H9 (cell line): Measurements from ENCODE around the gene FBXL19. TPM values are rescaled to one million over a fixed set of nuclear protein-coding genes. Genes with fewer than 3 reads are reported as not detected.

Source experiments
- DNase-seq: peaks from one replicate; pipeline ENCODE4 v3.0.0-alpha.2; 2017
- H2AFZ ChIP-seq: one replicate; pipeline ENCODE4 v1.6.1; 2013; ENCODE audit warnings: mild to moderate bottlenecking, low read length, control low read depth, moderate library complexity
- H2AK5ac ChIP-seq: 2 replicates; pipeline ENCODE4 v1.6.1; 2013; ENCODE audit warnings: low read length, control low read depth, mixed read lengths; ENCODE audit not compliant: insufficient read length
- H2BK120ac ChIP-seq: one replicate; pipeline ENCODE4 v1.6.1; 2013; ENCODE audit warnings: low read depth, mild to moderate bottlenecking, low read length, control low read depth, inconsistent platforms; ENCODE audit not compliant: poor library complexity, severe bottlenecking
- H2BK12ac ChIP-seq: 2 replicates; pipeline ENCODE4 v1.6.1; 2013; ENCODE audit warnings: low read length, control low read depth, mixed read lengths, low read depth; ENCODE audit not compliant: insufficient read length
- H2BK15ac ChIP-seq: 2 replicates; pipeline ENCODE4 v1.6.1; 2013; ENCODE audit warnings: low read depth, low read length, control low read depth
- H2BK20ac ChIP-seq: one replicate; pipeline ENCODE4 v1.6.1; 2013; ENCODE audit warnings: low read depth, mild to moderate bottlenecking, low read length, control low read depth, inconsistent platforms; ENCODE audit not compliant: poor library complexity, severe bottlenecking
- H2BK5ac ChIP-seq: 2 replicates; pipeline ENCODE4 v1.6.1; 2013; ENCODE audit warnings: low read length, control low read depth, mixed read lengths; ENCODE audit not compliant: insufficient read length
- H3K14ac ChIP-seq: 2 replicates; pipeline ENCODE4 v1.6.1; 2013; ENCODE audit warnings: low read length, control low read depth; ENCODE audit not compliant: insufficient read depth
- H3K18ac ChIP-seq: 2 replicates; pipeline ENCODE4 v1.6.1; 2013; ENCODE audit warnings: low read depth, mild to moderate bottlenecking, mixed read lengths, low read length, control low read depth; ENCODE audit not compliant: insufficient read length
- H3K23ac ChIP-seq: 2 replicates; pipeline ENCODE4 v1.6.1; 2013; ENCODE audit warnings: low read length, control low read depth, mixed read lengths, low read depth; ENCODE audit not compliant: insufficient read length
- H3K23me2 ChIP-seq: 2 replicates; pipeline ENCODE4 v1.6.1; 2013; ENCODE audit warnings: low read depth, mild to moderate bottlenecking, mixed read lengths, low read length, control low read depth; ENCODE audit not compliant: insufficient read length, poor library complexity, severe bottlenecking
- H3K27ac ChIP-seq: 2 replicates; pipeline ENCODE4 v1.5.1; 2013; ENCODE audit warnings: low read length, control low read depth, mixed read lengths, low read depth; ENCODE audit not compliant: insufficient read length
- H3K27me3 ChIP-seq: 2 replicates; pipeline ENCODE4 v1.6.1; 2013; ENCODE audit warnings: low read length, control low read depth, inconsistent platforms; ENCODE audit not compliant: insufficient read depth
- H3K4ac ChIP-seq: 2 replicates; pipeline ENCODE4 v1.6.1; 2013; ENCODE audit warnings: low read depth, mild to moderate bottlenecking, control low read depth, inconsistent platforms, low read length, moderate library complexity
- H3K4me1 ChIP-seq: 2 replicates; pipeline ENCODE4 v1.6.1; 2013; ENCODE audit warnings: low read length, control low read depth, inconsistent platforms; ENCODE audit not compliant: insufficient read depth
- H3K4me2 ChIP-seq: 2 replicates; pipeline ENCODE4 v1.6.1; 2013; ENCODE audit warnings: low read length, control low read depth, mixed read lengths; ENCODE audit not compliant: insufficient read length, insufficient read depth
- H3K56ac ChIP-seq: 2 replicates; pipeline ENCODE4 v1.6.1; 2013; ENCODE audit warnings: low read depth, mild to moderate bottlenecking, mixed read lengths, low read length, control low read depth; ENCODE audit not compliant: insufficient read length
- H3K79me1 ChIP-seq: 2 replicates; pipeline ENCODE4 v1.6.1; 2013; ENCODE audit warnings: low read depth, mild to moderate bottlenecking, moderate library complexity, low read length, control low read depth, inconsistent platforms; ENCODE audit not compliant: insufficient read depth, poor library complexity, severe bottlenecking
- H3K79me2 ChIP-seq: 2 replicates; pipeline ENCODE4 v1.6.1; 2013; ENCODE audit warnings: low read length, control low read depth, inconsistent platforms; ENCODE audit not compliant: insufficient read depth
- H3K9ac ChIP-seq: 2 replicates; pipeline ENCODE4 v1.6.1; 2013; ENCODE audit warnings: low read length, control low read depth, mixed read lengths; ENCODE audit not compliant: insufficient read length; ENCODE audit errors: extremely low read depth
- H3K9me3 ChIP-seq: one replicate; pipeline ENCODE4 v1.6.1; 2013; ENCODE audit warnings: low read depth, low read length, inconsistent platforms; ENCODE audit not compliant: control insufficient read depth
- H3T11ph ChIP-seq: one replicate; pipeline ENCODE4 v1.6.1; 2013; ENCODE audit warnings: mild to moderate bottlenecking, low read length, control low read depth, inconsistent platforms
- H4K20me1 ChIP-seq: one replicate; pipeline ENCODE4 v1.6.1; 2013; ENCODE audit not compliant: control insufficient read depth, insufficient read length, insufficient read depth
- H4K5ac ChIP-seq: 2 replicates; pipeline ENCODE4 v1.6.1; 2013; ENCODE audit warnings: low read depth, mild to moderate bottlenecking, mixed read lengths, low read length, control low read depth; ENCODE audit not compliant: insufficient read length
- H4K8ac ChIP-seq: replicated peaks from 2 replicates; pipeline ENCODE4 v1.6.1; 2013; ENCODE audit warnings: low read length, control low read depth, mixed read lengths, low read depth; ENCODE audit not compliant: insufficient read length
- H4K91ac ChIP-seq: 2 replicates; pipeline ENCODE4 v1.6.1; 2013; ENCODE audit warnings: low read depth, mild to moderate bottlenecking, moderate library complexity, mixed read lengths, low read length, control low read depth; ENCODE audit not compliant: insufficient read length
- H3K27ac Mint-ChIP-seq, 3 experiments: 2 replicates in 2 of 3; 3 replicates in 1 of 3; pipeline ENCODE4 v1.8.0; 2020 to 2021; ENCODE audit warnings: mixed read lengths in 3 of 3, mild to moderate bottlenecking in 1 of 3, moderate library complexity in 1 of 3
- H3K27me3 Mint-ChIP-seq: 2 replicates; pipeline ENCODE4 v1.8.0; 2021; ENCODE audit warnings: low read depth, mild to moderate bottlenecking, moderate library complexity, mixed read lengths
- H3K36me3 Mint-ChIP-seq, 3 experiments: 2 replicates in 2 of 3; 3 replicates in 1 of 3; pipeline ENCODE4 v1.8.0; 2020 to 2021; ENCODE audit warnings: low read depth in 3 of 3, mixed read lengths in 3 of 3; ENCODE audit not compliant: insufficient read depth in 1 of 3
- H3K4me1 Mint-ChIP-seq, 2 experiments: 2 replicates each; pipeline ENCODE4 v1.8.0; 2020; ENCODE audit warnings: mixed read lengths in 2 of 2
- H3K4me3 Mint-ChIP-seq, 2 experiments: 2 replicates in 1 of 2; 3 replicates in 1 of 2; pipeline ENCODE4 v1.8.0; 2020 to 2021; ENCODE audit warnings: mild to moderate bottlenecking in 2 of 2, mixed read lengths in 2 of 2, moderate library complexity in 1 of 2
- H3K9me3 Mint-ChIP-seq, 2 experiments: 2 replicates in 1 of 2; 3 replicates in 1 of 2; pipeline ENCODE4 v1.8.0; 2020; ENCODE audit warnings: mild to moderate bottlenecking in 2 of 2, mixed read lengths in 2 of 2, moderate library complexity in 1 of 2
- WGBS: extraction: QIAGEN DNeasy Blood & Tissue Kit; methylation state at CpG from one replicate; pipeline ENCODE4 v1.1.7; 2013; ENCODE audit warnings: missing lambda C conversion rate, low lambda C conversion rate, mixed read lengths; ENCODE audit not compliant: insufficient read length; ENCODE audit errors: extremely low coverage; 5-methylcytosine and 5-hydroxymethylcytosine counted together
- total RNA-seq: library from RNA; stranded (reverse); gene quantifications from 2 replicates; pipeline ENCODE4 v1.2.1, GENCODE V29; 2021
- TF ChIP-seq, protein P1 (sequence below): fragments of 200-600 bp; sonication (generic); conservative IDR thresholded peaks from 3 replicates; pipeline ENCODE4 v1.8.0; 2021; ENCODE audit warnings: antibody characterized with exemption, mild to moderate bottlenecking

FBXL19 gene
- total RNA-seq, 1 experiment from 2014 or later: 66.8 TPM

DNA sequence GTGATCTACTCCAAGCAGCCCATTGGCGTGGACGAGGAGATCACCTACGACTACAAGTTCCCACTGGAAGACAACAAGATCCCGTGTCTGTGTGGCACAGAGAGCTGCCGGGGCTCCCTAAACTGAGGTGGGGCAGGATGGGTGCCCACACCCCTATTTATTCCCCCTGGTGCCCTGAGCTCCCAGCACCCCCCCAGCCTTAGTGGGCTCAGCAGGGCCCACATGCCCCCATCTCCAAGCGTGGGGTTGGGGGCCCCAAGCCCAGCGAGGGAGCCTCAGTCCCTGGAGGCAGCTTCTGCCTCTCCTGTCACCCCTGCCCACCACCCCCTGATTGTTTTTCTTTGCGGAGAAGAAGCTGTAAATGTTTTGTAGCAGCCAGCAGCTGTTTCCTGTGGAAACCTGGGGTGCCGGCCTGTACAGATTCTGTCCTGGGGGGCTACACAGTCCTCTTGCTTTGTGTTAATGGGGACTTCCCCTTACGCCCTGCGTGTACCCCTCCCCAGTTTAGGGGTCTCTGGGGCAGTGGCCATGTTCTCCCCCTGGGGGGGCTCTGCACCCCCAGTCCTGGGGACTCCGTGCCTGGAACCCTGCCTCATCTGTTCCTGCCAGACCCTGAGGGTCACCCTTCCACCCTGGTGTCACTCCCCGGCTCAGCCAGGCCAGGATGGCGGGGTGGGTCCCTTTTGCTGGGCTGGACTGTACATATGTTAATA, 60.7 kb downstream of the FBXL19 start:
- Histone ChIP-seq H3K4me1 (no peaks in the 10 kb centered on the region), H3K4me2 (no peak overlapping the region), H2BK5ac (no peak overlapping the region), H2BK120ac (no peak overlapping the region), H4K20me1 (no peaks in the 10 kb centered on the region), H3K23me2 (no peaks in the 10 kb centered on the region), H3K56ac (no peak overlapping the region), H3K27ac (no peak overlapping the region), H3T11ph (no peak overlapping the region), H2BK12ac (no peak overlapping the region), H3K27me3 (no peaks in the 10 kb centered on the region), H3K23ac (no peak overlapping the region), H3K9me3 (no peaks in the 10 kb centered on the region), H2BK20ac (no peak overlapping the region), H3K14ac (no peak overlapping the region), H2AFZ (no peak overlapping the region), H4K8ac (no peak overlapping the region), H4K91ac (no peak overlapping the region), H3K79me1 (no peaks in the 10 kb centered on the region), H3K79me2 (no peaks in the 10 kb centered on the region), H2AK5ac (no peak overlapping the region), H2BK15ac (no peak overlapping the region), H3K4ac (no peak overlapping the region), H4K5ac (no peak overlapping the region), H3K18ac (no peak overlapping the region), H3K9ac (no peak overlapping the region)
- peaks cover 5 to 10% of the 10 kb centered on the region in 2 experiments for H3K4me1 Mint-ChIP-seq
- no peak overlapping the region; a peak in 1 of 5 replicates for H3K4me3 Mint-ChIP-seq
- WGBS: no CpG with 5 or more reads among the region's 14 CpGs
- no peaks in the 10 kb centered on the region for H3K9me3 Mint-ChIP-seq
- peak overlapping the region in 1 of 3 experiments; percentile 47; a peak in 1 of 7 replicates for H3K27ac Mint-ChIP-seq
- H3K36me3 Mint-ChIP-seq: peaks cover 18 to 39% (median 37%) of the 10 kb centered on the region in 3 experiments; a peak in 6 of 7 replicates
- TF ChIP-seq, protein P1, sequence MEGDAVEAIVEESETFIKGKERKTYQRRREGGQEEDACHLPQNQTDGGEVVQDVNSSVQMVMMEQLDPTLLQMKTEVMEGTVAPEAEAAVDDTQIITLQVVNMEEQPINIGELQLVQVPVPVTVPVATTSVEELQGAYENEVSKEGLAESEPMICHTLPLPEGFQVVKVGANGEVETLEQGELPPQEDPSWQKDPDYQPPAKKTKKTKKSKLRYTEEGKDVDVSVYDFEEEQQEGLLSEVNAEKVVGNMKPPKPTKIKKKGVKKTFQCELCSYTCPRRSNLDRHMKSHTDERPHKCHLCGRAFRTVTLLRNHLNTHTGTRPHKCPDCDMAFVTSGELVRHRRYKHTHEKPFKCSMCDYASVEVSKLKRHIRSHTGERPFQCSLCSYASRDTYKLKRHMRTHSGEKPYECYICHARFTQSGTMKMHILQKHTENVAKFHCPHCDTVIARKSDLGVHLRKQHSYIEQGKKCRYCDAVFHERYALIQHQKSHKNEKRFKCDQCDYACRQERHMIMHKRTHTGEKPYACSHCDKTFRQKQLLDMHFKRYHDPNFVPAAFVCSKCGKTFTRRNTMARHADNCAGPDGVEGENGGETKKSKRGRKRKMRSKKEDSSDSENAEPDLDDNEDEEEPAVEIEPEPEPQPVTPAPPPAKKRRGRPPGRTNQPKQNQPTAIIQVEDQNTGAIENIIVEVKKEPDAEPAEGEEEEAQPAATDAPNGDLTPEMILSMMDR: no peak
- H3K27me3 Mint-ChIP-seq: no peaks in the 10 kb centered on the region; the same call in 1 of the 2 replicates
- DNase-seq: no peak
